Measurements from ENCODE around the gene SNRNP200. TPM values are rescaled to one million over a fixed set of nuclear protein-coding genes. Genes with fewer than 3 reads are reported as not detected.

SNRNP200 gene
- polyA plus RNA-seq, 2 of the 4 experiments (the other 2 are of a cell fraction) = 118 to 202 TPM

DNA sequence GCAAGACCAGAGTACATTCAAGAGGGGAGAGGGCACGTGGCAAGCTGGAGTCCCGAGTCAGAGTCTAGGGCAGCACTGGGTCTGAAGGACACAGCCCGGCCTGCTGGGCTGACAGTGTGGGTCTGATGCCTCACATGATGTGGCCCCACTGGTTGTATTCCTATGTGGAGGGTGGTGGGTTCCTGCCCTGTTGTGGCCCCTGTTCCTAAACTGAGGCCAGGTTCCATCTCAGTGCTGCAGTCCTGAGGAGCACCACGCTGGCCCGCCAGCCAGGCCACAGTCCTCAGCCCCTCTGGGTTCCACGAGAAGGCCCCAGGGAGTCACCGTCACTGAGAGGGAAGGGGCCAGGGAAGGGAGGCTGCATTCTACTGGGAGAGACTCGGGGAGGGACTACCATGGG lies 52.8 kb downstream of the SNRNP200 start:
- Histone ChIP-seq H3K4me3 (no peak overlapping the region), H3K9me3 (no peaks in the 10 kb centered on the region), H3K4me2 (no peak overlapping the region), H3K27ac (no peak overlapping the region; a peak in 1 of 6 replicates), H3K4me1 (0 out of 3 replicates have a peak, but pooled peaks cover 5% of the 10 kb centered on the region)
- CTCF ChIA-PET = interaction anchor here (1.4 to 2.9 kb wide), 3 partner anchors 8 to 230 kb away, joined by 5 to 11 read pairs (median 7); no protein-coding TSS in a partner anchor
- POLR2A ChIA-PET = no interaction called here
- no peak for TF ChIP-seq HOXA7 (CRISPR knock-in tag; IDR thresholded peaks at IDR 0.05)
- TF ChIP-seq CBX8 (IDR thresholded peaks at IDR 0.05) = no peak
- no peak for TF ChIP-seq HMGXB4 (CRISPR knock-in tag; IDR thresholded peaks at IDR 0.05; ENCODE audit: borderline replicate concordance)
- no peak for TF ChIP-seq MYC (IDR thresholded peaks at IDR 0.05; ENCODE audit: borderline replicate concordance, low read length)
- no peak for TF ChIP-seq CTCF (IDR thresholded peaks at IDR 0.05)
- TF ChIP-seq FOSB (CRISPR knock-in tag; IDR thresholded peaks at IDR 0.05) = no peak
- no peak for ATAC-seq
- no peak for FAIRE-seq
- 92% methylated on average over 8 of the region's 8 CpGs for WGBS (ENCODE audit: missing lambda C conversion rate)
- no peak for DNase-seq (ENCODE audit: low read depth in 1 of 2, low spot score in 1 of 2)

DNA sequence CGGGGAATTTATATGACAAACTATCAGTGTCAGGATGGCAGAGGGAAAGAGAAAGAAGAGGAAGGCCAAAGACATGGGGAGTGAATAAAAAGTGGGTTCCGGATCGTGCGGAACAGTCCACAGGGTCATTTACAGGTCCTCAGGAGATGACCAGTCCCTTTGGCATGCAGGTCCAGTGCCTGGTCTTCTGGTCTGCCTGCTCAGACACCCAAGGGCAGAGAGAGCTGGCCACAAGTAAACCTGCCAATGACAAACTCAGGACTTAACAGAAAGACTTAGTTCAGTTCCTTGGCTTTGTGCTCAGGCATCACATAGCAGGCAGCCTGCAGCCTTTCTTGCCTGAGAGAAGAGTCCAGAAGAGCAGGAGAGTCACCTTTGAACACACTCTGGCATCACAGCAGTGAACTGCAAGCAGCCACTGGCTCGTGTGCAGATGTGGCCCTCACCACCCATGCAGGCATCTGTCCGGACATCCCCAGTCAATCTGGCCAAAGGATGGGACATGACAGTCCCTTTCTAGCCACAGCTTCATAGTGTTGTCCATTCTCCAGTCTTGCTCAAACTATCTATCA lies 53.5 kb downstream of the SNRNP200 start:
- TF ChIP-seq HDAC2 (IDR thresholded peaks at IDR 0.05) (no peak), SMC3 (IDR thresholded peaks at IDR 0.05) (no peak), USF2 (IDR thresholded peaks at IDR 0.05) (no peak), NPAS2 (CRISPR knock-in tag; IDR thresholded peaks at IDR 0.05; ENCODE audit: borderline replicate concordance) (no peak), HOXB5 (CRISPR knock-in tag; IDR thresholded peaks at IDR 0.05) (no peak), ZNF302 (CRISPR knock-in tag; IDR thresholded peaks at IDR 0.05) (no peak), HOXA7 (CRISPR knock-in tag; IDR thresholded peaks at IDR 0.05) (no peak), RNF2 (IDR thresholded peaks at IDR 0.05; ENCODE audit: borderline replicate concordance, low read depth) (no peak), ZFP36 (IDR thresholded peaks at IDR 0.05; ENCODE audit: borderline replicate concordance, partially characterized antibody) (no peak)
- TF ChIP-seq, protein P1, sequence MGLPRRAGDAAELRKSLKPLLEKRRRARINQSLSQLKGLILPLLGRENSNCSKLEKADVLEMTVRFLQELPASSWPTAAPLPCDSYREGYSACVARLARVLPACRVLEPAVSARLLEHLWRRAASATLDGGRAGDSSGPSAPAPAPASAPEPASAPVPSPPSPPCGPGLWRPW (IDR thresholded peaks at IDR 0.05) = no peak
- 75% methylated on average over 6 of the region's 6 CpGs for WGBS (ENCODE audit: missing lambda C conversion rate)
- POLR2A ChIA-PET = no interaction called here
- H3K4me2 ChIP-seq = no peak overlapping the region
- DNase-seq (ENCODE audit: low read depth in 1 of 2, low spot score in 1 of 2) (peak; percentile 30 to 68), FAIRE-seq (no peak), ATAC-seq (peak; percentile 71 to 83; a peak in 5 of 6 replicates)
- 0 out of 3 replicates have a peak, but pooled peaks cover 5% of the 10 kb centered on the region for H3K4me1 ChIP-seq
- CTCF ChIA-PET = interaction anchor here (2.4 to 2.9 kb wide), 2 partner anchors 9 to 229 kb away, joined by 7 to 11 read pairs; no protein-coding TSS in a partner anchor
- no peak overlapping the region for H3K27ac ChIP-seq
- no peak overlapping the region for H3K4me3 ChIP-seq
- no peaks in the 10 kb centered on the region for H3K9me3 ChIP-seq

DNA sequence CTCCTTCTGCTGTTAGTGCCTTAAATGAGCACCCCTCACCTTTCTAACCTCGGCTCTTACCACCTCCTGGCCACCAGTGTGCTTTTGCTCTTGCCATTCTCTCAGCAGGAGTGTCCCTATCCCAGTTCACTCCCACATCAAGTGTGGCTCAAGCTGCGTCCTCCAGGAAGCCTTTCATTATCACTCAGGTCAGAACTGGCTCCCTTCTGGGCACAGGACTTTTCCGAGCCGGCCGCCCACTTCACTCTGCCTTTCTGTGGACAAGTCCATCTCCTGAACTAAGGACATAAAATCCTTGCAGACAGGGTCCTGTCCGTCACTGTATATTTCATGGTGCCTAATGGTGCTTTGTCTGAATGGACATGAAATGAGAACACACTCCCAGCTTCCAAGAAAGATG lies 55.2 kb downstream of the SNRNP200 start:
- TF ChIP-seq CHD2 (IDR thresholded peaks at IDR 0.05; ENCODE audit: low read length, partially characterized antibody) = no peak
- TF ChIP-seq TFCP2L1 (CRISPR knock-in tag; IDR thresholded peaks at IDR 0.05) = no peak
- no peak for TF ChIP-seq KDM5A (IDR thresholded peaks at IDR 0.05)
- TF ChIP-seq, protein P2, sequence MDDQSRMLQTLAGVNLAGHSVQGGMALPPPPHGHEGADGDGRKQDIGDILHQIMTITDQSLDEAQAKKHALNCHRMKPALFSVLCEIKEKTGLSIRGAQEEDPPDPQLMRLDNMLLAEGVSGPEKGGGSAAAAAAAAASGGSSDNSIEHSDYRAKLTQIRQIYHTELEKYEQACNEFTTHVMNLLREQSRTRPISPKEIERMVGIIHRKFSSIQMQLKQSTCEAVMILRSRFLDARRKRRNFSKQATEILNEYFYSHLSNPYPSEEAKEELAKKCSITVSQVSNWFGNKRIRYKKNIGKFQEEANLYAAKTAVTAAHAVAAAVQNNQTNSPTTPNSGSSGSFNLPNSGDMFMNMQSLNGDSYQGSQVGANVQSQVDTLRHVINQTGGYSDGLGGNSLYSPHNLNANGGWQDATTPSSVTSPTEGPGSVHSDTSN (IDR thresholded peaks at IDR 0.05) = no peak
- no peak for TF ChIP-seq ZSCAN20 (CRISPR knock-in tag; IDR thresholded peaks at IDR 0.05)
- TF ChIP-seq HEYL (CRISPR knock-in tag; IDR thresholded peaks at IDR 0.05) = no peak
- TF ChIP-seq EHMT2 (IDR thresholded peaks at IDR 0.05; ENCODE audit: low read depth) = no peak
- TF ChIP-seq RCOR1 (IDR thresholded peaks at IDR 0.05; ENCODE audit: low read depth, low read length) = no peak
- no peak for TF ChIP-seq ZNF302 (CRISPR knock-in tag; IDR thresholded peaks at IDR 0.05)
- TF ChIP-seq ZC3H11A (IDR thresholded peaks at IDR 0.05) = no peak
- no peak for TF ChIP-seq POLR2A (IDR thresholded peaks at IDR 0.05; ENCODE audit: low read length)
- no peak for TF ChIP-seq JUN (IDR thresholded peaks at IDR 0.05)
- no peak for TF ChIP-seq MAZ (IDR thresholded peaks at IDR 0.05; ENCODE audit: borderline replicate concordance, low read depth, low read length)
- no peak for TF ChIP-seq CEBPB (IDR thresholded peaks at IDR 0.05)
- H3K27ac ChIP-seq = no peak overlapping the region
- no peak for FAIRE-seq
- 0 out of 3 replicates have a peak, but pooled peaks cover 5% of the 10 kb centered on the region for H3K4me1 ChIP-seq
- WGBS (ENCODE audit: missing lambda C conversion rate) = 93% methylated on average over 6 of the region's 6 CpGs
- no peaks in the 10 kb centered on the region for H3K9me3 ChIP-seq
- ChIA-PET CTCF (interaction anchor here (0.9 to 2.9 kb wide), 4 partner anchors 8 to 227 kb away, joined by 3 to 11 read pairs (median 5); no protein-coding TSS in a partner anchor), POLR2A (no interaction called here)
- no peak for ATAC-seq
- no peak overlapping the region for H3K4me3 ChIP-seq
- H3K4me2 ChIP-seq = no peak overlapping the region
- no peak for DNase-seq (ENCODE audit: low read depth in 1 of 2, low spot score in 1 of 2)

Measured in A549 (cell line).